Omental fat pad (tissue), 4 donors: ENCODE results near the gene LIMK2. TPM values are rescaled to one million over a fixed set of nuclear protein-coding genes. Genes with fewer than 3 reads are reported as not detected.

Experiments used
- ATAC-seq: fragments of 150-250 bp; one replicate; pipeline ENCODE4 v1.9.1; 2016; ENCODE audit warnings: mild to moderate bottlenecking, moderate library complexity; ENCODE audit not compliant: low FRiP score
- DNase-seq: peaks from one replicate; pipeline ENCODE4 v3.0.0-alpha.2; 2019; ENCODE audit warnings: low spot score
- total RNA-seq, 4 donors: library from RNA; depleted of rRNA; stranded (reverse); fragments of >200 nt; gene quantifications; one replicate each; pipeline ENCODE4 v1.1.0, GENCODE V29; 2016
- TF ChIP-seq, protein P1 (sequence below), 3 donors: fragments of 450-650 bp; IDR thresholded peaks; one replicate each; pipeline ENCODE4 v1.5.1; 2016 to 2017; ENCODE audit warnings: antibody characterized with exemption in 3 of 3, mild to moderate bottlenecking in 3 of 3, moderate library complexity in 2 of 3

Gene LIMK2
- total RNA-seq, 4 donors from 2014 or later, result 32.0 to 66.2 (median 40.7) TPM

DNA sequence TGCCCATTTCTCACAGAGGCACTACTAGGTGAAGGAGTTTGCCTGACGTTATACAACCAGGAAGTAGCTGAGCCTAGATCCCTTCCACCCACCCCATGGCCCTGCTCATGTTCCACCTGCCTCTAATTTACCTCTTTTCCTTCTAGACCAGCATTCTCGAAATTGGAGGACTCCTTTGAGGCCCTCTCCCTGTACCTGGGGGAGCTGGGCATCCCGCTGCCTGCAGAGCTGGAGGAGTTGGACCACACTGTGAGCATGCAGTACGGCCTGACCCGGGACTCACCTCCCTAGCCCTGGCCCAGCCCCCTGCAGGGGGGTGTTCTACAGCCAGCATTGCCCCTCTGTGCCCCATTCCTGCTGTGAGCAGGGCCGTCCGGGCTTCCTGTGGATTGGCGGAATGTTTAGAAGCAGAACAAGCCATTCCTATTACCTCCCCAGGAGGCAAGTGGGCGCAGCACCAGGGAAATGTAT, 66.1 kb downstream of the LIMK2 start:
- ATAC-seq (no peak), DNase-seq (no peak)
- TF ChIP-seq, protein P1, sequence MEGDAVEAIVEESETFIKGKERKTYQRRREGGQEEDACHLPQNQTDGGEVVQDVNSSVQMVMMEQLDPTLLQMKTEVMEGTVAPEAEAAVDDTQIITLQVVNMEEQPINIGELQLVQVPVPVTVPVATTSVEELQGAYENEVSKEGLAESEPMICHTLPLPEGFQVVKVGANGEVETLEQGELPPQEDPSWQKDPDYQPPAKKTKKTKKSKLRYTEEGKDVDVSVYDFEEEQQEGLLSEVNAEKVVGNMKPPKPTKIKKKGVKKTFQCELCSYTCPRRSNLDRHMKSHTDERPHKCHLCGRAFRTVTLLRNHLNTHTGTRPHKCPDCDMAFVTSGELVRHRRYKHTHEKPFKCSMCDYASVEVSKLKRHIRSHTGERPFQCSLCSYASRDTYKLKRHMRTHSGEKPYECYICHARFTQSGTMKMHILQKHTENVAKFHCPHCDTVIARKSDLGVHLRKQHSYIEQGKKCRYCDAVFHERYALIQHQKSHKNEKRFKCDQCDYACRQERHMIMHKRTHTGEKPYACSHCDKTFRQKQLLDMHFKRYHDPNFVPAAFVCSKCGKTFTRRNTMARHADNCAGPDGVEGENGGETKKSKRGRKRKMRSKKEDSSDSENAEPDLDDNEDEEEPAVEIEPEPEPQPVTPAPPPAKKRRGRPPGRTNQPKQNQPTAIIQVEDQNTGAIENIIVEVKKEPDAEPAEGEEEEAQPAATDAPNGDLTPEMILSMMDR (IDR thresholded peaks at IDR 0.05), result no peak

DNA sequence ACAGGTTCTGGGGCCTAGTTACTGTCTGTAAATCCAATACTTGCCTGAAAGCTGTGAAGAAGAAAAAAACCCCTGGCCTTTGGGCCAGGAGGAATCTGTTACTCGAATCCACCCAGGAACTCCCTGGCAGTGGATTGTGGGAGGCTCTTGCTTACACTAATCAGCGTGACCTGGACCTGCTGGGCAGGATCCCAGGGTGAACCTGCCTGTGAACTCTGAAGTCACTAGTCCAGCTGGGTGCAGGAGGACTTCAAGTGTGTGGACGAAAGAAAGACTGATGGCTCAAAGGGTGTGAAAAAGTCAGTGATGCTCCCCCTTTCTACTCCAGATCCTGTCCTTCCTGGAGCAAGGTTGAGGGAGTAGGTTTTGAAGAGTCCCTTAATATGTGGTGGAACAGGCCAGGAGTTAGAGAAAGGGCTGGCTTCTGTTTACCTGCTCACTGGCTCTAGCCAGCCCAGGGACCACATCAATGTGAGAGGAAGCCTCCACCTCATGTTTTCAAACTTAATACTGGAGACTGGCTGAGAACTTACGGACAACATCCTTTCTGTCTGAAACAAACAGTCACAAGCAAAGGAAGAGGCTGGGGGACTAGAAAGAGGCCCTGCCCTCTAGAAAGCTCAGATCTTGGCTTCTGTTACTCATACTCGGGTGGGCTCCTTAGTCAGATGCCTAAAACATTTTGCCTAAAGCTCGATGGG, 66.7 kb downstream of the LIMK2 start:
- DNase-seq, result no peak
- ATAC-seq, result no peak
- TF ChIP-seq, protein P1 (IDR thresholded peaks at IDR 0.05), result no peak

DNA sequence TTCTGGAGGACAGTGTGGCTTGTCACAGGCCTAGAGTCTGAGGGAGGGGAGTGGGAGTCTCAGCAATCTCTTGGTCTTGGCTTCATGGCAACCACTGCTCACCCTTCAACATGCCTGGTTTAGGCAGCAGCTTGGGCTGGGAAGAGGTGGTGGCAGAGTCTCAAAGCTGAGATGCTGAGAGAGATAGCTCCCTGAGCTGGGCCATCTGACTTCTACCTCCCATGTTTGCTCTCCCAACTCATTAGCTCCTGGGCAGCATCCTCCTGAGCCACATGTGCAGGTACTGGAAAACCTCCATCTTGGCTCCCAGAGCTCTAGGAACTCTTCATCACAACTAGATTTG, 67.2 kb downstream of the LIMK2 start:
- DNase-seq (no peak), ATAC-seq (no peak)
- TF ChIP-seq, protein P1 (IDR thresholded peaks at IDR 0.05), result no peak

- DNase-seq, result no peak
- ATAC-seq, result no peak
- TF ChIP-seq, protein P1 (IDR thresholded peaks at IDR 0.05), result no peak
These were observed 67.9 kb downstream of the LIMK2 start for GRCh38 chr22:31279821-31280505.

- ATAC-seq, result no peak
- TF ChIP-seq, protein P1 (IDR thresholded peaks at IDR 0.05), result no peak
- no peak for DNase-seq
These were observed 69.6 kb downstream of the LIMK2 start for GRCh38 chr22:31281733-31282132.

DNA sequence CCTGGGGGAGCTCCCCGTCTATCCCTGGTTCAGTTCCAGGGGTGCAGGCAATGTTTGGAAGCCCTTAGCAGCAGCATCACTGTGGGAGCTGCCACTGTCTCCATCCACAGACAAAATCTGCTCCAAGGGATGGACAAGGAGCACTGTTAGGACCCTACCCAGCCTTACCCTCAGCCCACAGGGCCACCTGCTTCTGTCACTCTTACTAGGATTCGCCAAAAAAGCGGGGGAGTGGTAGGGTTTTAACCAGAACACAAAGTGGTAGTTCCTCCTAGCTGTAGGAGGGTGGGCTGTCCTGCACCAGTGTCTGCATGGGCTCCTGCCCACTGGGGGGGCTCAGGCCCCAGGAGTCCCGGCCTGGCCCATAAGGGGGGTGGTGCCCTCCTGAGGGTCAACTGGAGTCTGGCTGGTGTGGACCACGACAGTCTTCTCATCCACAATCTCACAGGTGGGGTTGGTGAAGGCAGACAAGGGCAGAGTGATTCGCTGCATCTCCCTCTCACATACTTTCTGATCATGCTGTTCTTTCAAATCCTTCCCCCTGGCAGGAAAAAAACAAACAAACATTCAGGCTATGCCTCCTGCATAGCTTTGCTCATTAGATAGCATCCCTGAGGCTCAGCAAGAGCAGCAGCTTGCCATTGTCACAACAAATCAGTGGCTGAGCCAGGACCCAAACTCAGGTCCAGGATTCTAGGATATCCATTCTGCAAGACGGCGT, 70.8 kb downstream of the LIMK2 start:
- DNase-seq, result no peak
- no peak for ATAC-seq
- TF ChIP-seq, protein P1 (IDR thresholded peaks at IDR 0.05), result no peak
